Ascending aorta (tissue), 2 donors: ENCODE data around the gene SMIM20. TPM values are rescaled to one million over a fixed set of nuclear protein-coding genes. Genes with fewer than 3 reads are reported as not detected.

Experiments used
- DNase-seq, 2 donors: peaks; one replicate each; pipeline ENCODE4 v3.0.0-alpha.2; 2019; ENCODE audit warnings: low spot score in 2 of 2
- H3K27ac ChIP-seq, 2 donors: fragments of 200-600 bp; sonication (generic); one replicate each; pipeline ENCODE4 v1.5.1; 2016 to 2017; ENCODE audit warnings: mild to moderate bottlenecking in 1 of 2
- H3K27me3 ChIP-seq: fragments of 200-600 bp; sonication (generic); one replicate; pipeline ENCODE4 v1.5.1; 2017
- H3K36me3 ChIP-seq, 2 donors: fragments of 200-600 bp; sonication (generic); one replicate each; pipeline ENCODE4 v1.5.1; 2016
- H3K4me1 ChIP-seq, 2 donors: fragments of 200-600 bp; sonication (generic); one replicate each; pipeline ENCODE4 v1.5.1; 2016 to 2017; ENCODE audit warnings: mild to moderate bottlenecking in 1 of 2
- H3K4me3 ChIP-seq, 2 donors: fragments of 200-600 bp; sonication (generic); one replicate each; pipeline ENCODE4 v1.5.1; 2016 to 2017; ENCODE audit warnings: mild to moderate bottlenecking in 1 of 2
- H3K9me3 ChIP-seq, 2 donors: fragments of 200-600 bp; sonication (generic); one replicate each; pipeline ENCODE4 v1.5.1; 2016
- CTCF ChIP-seq, 3 experiments: fragments of 200-600 bp in 2 of 3; fragments of 450-650 bp in 1 of 3; sonication (generic) in 2 of 3; IDR thresholded peaks; one replicate each; pipeline ENCODE4 v1.5.1; 2016 to 2019; ENCODE audit warnings: antibody characterized with exemption in 3 of 3, mild to moderate bottlenecking in 1 of 3, moderate library complexity in 1 of 3
- intact Hi-C: fragments of 100-400 bp; cut with DNase I; formaldehyde crosslinking; loops from one replicate; pipeline ENCODE4 v1.15.1; 2023
- total RNA-seq: library from RNA; depleted of rRNA; stranded (reverse); fragments of >200 nt; gene quantifications from one replicate; pipeline ENCODE4 v1.1.0, GENCODE V29; 2016

The SMIM20 gene
- total RNA-seq, 1 donor from 2014 or later = 5.7 TPM

- H3K4me1 ChIP-seq = no peaks in the 10 kb centered on the region
- H3K4me3 ChIP-seq = no peak overlapping the region
- no peaks in the 10 kb centered on the region for H3K36me3 ChIP-seq
- DNase-seq = no peak
- no peaks in the 10 kb centered on the region for H3K27me3 ChIP-seq
- H3K27ac ChIP-seq = no peak overlapping the region
- no peaks in the 10 kb centered on the region for H3K9me3 ChIP-seq
- TF ChIP-seq CTCF (IDR thresholded peaks at IDR 0.05) = no peak
- intact Hi-C loops = no loop called here
Measured at GRCh38 chr4:25948051-25948450, 34.0 kb downstream of the SMIM20 start.

GRCh38 chr4:25949173-25949748 lies 35.2 kb downstream of the SMIM20 start:
- TF ChIP-seq CTCF (IDR thresholded peaks at IDR 0.05) = no peak
- intact Hi-C loops = no loop called here
- H3K9me3 ChIP-seq = no peaks in the 10 kb centered on the region

GRCh38 chr4:25949994-25950393 lies 36.0 kb downstream of the SMIM20 start:
- Histone ChIP-seq H3K9me3 (no peaks in the 10 kb centered on the region), H3K36me3 (no peaks in the 10 kb centered on the region), H3K4me1 (no peaks in the 10 kb centered on the region), H3K4me3 (no peak overlapping the region), H3K27me3 (no peaks in the 10 kb centered on the region), H3K27ac (no peak overlapping the region)
- TF ChIP-seq CTCF (IDR thresholded peaks at IDR 0.05) = no peak
- intact Hi-C loops = no loop called here
- no peak for DNase-seq

More at GRCh38 chr4:25949173-25949748, 35.2 kb downstream of the SMIM20 start:
- DNase-seq = no peak
- Histone ChIP-seq H3K27ac (no peak overlapping the region), H3K36me3 (no peaks in the 10 kb centered on the region), H3K27me3 (no peaks in the 10 kb centered on the region), H3K4me3 (no peak overlapping the region), H3K4me1 (no peaks in the 10 kb centered on the region)

- H3K4me1 ChIP-seq = no peaks in the 10 kb centered on the region
- no peak overlapping the region for H3K4me3 ChIP-seq
- DNase-seq = no peak
- no peak for TF ChIP-seq CTCF (IDR thresholded peaks at IDR 0.05)
- no peaks in the 10 kb centered on the region for H3K27me3 ChIP-seq
- H3K27ac ChIP-seq = no peak overlapping the region
- H3K36me3 ChIP-seq = no peaks in the 10 kb centered on the region
- H3K9me3 ChIP-seq = no peaks in the 10 kb centered on the region
- intact Hi-C loops = no loop called here
Measured at GRCh38 chr4:25950461-25951389, 36.7 kb downstream of the SMIM20 start.

GRCh38 chr4:25951390-25951952 lies 37.5 kb downstream of the SMIM20 start:
- TF ChIP-seq CTCF (IDR thresholded peaks at IDR 0.05) = no peak
- Histone ChIP-seq H3K9me3 (no peaks in the 10 kb centered on the region), H3K4me3 (no peak overlapping the region), H3K36me3 (no peaks in the 10 kb centered on the region), H3K27me3 (no peaks in the 10 kb centered on the region), H3K27ac (no peak overlapping the region), H3K4me1 (no peaks in the 10 kb centered on the region)
- intact Hi-C loops = no loop called here
- DNase-seq = no peak
